NCI-H2171 treated with DMSO at 0.1 percent for 48 hours (cell line): ENCODE data around the gene IQCE.
"Not testable (repeated sequence)": the region's sequence is repeated elsewhere in the genome, so short reads cannot be mapped to it uniquely, and the experiment has no call there.

Source experiments
- DNase-seq: peaks from one replicate; lab custom pipeline; 2025; lab: John Stamatoyannopoulos, UW

IQCE gene

GRCh38 chr7:2577914-2578680, 19.3 kb downstream of the IQCE start:
- no peak for DNase-seq

DNA sequence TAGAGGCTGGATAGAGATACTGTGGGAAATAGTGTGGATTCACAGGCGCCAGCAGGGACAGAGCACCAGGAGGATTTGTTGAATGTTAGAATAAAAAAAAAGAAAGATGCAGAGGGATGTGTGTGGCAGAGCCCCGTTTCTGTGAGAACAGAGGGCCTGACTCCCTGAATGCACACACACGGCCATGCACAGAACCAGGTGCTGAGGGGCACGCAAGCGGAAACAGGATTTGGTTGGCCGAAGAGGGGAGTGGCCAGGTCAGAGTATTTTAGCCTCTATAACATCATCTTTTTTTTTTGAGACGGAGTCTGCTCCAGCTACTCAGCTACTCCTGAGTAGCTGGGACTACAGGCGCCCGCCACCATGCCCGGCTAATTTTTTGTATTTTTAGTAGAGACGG, 21.9 kb downstream of the IQCE start:
- no peak for DNase-seq

GRCh38 chr7:2582006-2582735, 23.4 kb downstream of the IQCE start:
- no peak for DNase-seq

DNA sequence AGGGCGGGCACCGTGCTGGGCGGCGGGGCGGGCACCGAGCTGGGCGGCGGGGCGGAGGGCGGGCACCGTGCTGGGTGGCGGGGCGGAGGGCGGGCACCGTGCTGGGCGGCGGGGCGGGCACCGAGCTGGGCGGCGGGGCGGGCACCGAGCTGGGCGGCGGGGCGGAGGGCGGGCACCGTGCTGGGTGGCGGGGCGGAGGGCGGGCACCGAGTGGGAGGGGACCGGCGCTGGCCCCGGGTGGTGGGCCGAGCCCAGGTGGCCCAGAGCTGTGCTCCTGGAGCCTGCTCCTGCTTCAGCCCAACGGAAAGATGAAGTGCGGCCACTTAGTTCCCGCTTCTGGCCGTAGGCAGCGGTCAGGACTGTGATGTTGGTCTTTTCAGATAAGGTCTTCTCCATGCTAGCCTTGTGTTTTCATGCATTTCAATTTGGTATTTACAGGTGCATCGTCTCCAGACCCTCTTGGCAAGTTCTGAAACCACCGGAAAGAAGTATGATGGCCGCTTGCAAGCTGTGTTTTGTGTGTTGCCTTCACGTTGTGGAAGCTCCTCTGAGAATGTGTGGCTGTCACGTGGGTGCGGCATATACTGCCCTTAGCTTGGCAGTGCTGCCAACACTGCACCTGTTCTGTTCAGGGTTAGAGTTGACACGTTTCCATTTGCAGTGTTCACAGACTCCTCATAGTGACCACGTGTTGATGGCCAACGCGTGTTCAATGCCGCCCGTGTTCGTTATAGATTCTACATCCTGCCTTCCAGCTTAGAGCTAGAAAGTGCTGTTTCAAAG, 25.2 kb downstream of the IQCE start:
- no peak for DNase-seq

DNA sequence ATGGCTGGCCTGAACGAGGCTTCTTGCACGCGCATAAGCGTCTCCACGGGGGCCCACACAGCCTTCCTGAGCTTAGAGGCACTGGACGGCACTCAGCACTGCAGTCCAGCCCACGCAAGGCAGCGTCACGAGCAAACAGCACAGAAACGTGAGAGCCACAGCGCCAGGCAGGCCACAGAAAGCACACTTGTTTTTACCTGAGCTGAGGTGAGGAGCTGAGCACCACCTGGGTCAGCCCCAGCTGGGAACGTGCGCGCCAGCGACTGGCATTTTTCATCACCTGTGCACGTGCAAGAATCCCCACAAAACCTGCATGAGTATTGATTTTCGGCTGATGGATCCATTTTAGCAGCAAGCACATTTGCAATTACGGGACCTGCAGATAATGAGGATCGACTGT, 26.7 kb downstream of the IQCE start:
- peak; percentile 88 for DNase-seq

DNA sequence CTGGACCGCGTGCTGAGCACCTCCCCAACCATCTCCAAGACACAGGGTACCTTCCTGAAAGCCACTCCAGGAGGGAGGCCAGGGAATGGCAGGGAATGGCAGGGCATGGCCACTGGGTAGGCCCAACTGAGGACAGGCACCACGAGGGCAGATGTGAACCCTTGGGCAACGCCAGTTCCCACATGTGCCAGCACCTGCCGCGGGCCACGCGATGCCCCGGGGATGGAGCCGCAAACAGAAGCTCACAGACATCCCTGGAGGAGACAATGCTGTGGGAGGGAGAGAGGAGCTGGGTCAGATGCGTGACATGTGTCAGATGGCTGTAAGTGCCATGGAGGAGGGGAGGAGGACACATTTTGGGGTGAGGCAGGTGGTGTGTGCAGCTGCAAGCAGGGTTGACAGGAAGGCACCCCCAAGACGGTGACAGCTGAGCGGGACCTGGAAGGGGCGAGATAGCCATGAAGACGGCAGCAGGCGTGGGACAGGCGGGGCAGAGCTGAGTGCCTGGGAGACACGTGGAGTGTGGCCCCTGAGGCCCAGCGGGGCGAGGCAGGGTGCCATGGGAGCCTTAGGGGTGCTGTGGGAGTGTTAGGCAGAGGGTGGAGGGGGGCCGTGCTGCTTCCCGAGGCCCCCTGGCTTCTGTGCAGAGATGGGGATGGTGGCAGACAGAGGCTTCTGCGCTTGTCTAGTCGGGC, 27.7 kb downstream of the IQCE start:
- DNase-seq, result peak; percentile 46

- no peak for DNase-seq
Observed at GRCh38 chr7:2587134-2587533, 28.4 kb downstream of the IQCE start.

- no peak for DNase-seq
Observed at GRCh38 chr7:2587778-2588177, 29.0 kb downstream of the IQCE start.

DNA sequence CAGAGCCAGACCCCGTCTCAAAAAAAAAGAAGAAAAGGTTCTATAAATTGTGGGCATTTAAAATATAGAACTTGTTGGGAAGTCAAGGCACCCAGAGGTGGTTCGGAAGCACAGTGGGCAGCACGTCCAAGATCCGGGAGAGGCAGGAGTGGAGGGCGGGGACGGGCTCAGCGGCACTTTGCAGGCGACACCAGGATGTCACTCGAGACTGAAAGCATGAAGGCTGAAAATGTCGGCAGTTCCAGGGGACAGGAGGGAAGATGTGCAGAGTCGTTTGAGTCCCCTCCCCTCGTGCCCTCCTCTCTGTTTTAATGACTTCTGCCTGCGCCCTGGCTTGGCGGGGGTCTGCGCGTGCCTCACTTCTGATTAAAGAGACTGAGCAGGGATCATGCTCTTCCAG, 30.6 kb downstream of the IQCE start:
- no peak for DNase-seq

DNA sequence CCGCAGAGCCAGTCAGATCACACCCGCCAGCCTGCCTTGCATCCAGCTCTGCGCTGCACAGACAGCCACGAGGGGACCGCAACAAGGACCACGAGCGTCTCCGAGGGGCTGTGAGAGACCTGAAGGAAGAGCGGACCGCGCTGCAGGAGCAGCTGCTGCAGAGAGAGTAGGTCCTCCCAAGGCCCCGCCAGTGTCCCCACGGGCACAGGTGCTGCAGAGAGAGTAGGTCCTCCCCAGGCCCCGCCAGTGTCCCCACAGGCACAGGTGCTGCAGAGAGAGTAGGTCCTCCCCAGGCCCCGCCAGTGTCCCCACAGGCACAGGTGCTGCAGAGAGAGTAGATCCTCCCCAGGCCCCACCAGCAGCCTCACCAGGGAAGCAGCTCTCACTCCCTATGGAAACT, 31.2 kb downstream of the IQCE start:
- DNase-seq, result not testable (repeated sequence)

GRCh38 chr7:2592375-2592865, 33.6 kb downstream of the IQCE start:
- no peak for DNase-seq

GRCh38 chr7:2593036-2593727, 34.4 kb downstream of the IQCE start:
- DNase-seq, result no peak

DNA sequence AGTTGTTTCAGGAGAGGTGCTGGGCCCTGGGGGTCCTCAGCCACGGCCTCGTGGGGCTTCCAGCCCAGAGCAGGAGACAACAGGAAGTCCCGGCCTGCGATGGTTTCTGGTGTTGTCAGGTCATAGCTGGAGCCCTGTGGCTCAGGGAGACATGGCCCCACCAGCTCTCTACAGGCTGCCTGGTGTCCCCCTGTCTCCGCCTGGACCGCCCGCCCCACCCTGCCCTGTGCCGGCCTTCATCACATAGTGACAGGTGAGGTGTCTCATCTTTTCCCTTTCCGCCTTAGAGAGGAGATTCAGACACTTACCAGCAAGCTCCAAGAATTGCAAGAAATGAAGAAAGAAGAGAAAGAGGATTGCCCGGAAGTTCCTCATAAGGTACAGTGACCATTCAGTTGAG, 35.8 kb downstream of the IQCE start:
- DNase-seq, result no peak

GRCh38 chr7:2595258-2595860, 36.6 kb downstream of the IQCE start:
- DNase-seq, result no peak

GRCh38 chr7:2596464-2597272, 37.9 kb downstream of the IQCE start:
- DNase-seq, result no peak

GRCh38 chr7:2597273-2597640, 38.5 kb downstream of the IQCE start:
- DNase-seq, result no peak

DNA sequence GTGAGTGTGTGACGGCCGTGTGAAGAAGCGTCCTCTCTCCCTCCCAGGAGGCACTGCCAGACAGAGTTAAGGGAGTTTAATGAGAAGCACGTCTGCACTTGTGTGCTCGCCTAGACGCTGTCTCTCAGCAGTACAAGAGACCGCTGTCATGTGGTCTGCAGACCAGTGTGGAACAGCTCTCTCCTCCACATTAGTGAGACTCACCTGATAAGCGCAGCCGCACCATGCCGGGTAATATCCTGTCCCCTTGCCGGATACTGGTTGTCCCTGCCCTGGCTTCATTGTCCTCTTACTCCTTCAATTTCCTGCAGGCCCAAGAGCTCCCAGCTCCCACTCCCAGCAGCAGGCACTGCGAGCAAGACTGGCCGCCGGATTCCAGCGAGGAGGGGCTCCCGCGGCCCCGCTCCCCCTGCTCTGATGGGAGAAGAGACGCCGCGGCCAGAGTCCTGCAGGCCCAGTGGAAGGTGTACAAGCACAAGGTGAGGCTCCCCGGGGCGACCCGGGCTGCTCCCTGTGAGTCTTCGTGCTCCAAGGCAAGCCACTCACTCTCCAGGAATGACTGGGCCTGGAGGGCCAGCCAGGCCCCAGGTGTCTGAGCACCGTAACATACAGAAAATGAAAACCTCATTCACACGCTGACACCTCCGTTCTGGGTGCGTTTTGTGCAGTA, 39.5 kb downstream of the IQCE start:
- DNase-seq, result no peak

GRCh38 chr7:2601065-2601464, 42.3 kb downstream of the IQCE start:
- no peak for DNase-seq

- no peak for DNase-seq
Observed at GRCh38 chr7:2601907-2602306, 43.1 kb downstream of the IQCE start.
